ENCODE data around the gene ATG4A. TPM values are rescaled to one million over a fixed set of nuclear protein-coding genes. Genes with fewer than 3 reads are reported as not detected.

ATG4A gene
- total RNA-seq, 1 donor from 2014 or later = 10.0 TPM

DNA sequence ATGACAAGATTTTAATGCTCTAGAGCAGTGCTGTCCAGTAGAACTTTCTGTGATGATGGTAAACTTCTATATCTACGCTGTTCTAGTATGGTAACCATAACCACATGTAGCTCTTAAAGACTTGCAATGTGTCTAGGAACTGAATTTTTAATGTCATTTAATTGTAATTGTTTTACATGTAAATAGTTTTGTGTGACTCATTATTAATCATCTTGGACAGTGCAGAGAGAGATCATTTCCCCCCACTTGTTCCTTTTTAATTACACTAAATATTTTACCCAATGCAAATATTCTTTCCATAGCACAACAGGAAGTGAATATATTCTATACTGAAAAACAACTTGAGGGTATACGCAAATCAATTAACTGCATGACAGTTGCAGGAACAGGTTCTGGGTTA lies 5.8 kb downstream of the ATG4A start:
- TF ChIP-seq, protein P1, sequence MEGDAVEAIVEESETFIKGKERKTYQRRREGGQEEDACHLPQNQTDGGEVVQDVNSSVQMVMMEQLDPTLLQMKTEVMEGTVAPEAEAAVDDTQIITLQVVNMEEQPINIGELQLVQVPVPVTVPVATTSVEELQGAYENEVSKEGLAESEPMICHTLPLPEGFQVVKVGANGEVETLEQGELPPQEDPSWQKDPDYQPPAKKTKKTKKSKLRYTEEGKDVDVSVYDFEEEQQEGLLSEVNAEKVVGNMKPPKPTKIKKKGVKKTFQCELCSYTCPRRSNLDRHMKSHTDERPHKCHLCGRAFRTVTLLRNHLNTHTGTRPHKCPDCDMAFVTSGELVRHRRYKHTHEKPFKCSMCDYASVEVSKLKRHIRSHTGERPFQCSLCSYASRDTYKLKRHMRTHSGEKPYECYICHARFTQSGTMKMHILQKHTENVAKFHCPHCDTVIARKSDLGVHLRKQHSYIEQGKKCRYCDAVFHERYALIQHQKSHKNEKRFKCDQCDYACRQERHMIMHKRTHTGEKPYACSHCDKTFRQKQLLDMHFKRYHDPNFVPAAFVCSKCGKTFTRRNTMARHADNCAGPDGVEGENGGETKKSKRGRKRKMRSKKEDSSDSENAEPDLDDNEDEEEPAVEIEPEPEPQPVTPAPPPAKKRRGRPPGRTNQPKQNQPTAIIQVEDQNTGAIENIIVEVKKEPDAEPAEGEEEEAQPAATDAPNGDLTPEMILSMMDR (IDR thresholded peaks at IDR 0.05; ENCODE audit: insufficient read depth, low read length, poor library complexity, severe bottlenecking) = no peak
- H3K36me3 ChIP-seq (ENCODE audit: control insufficient read depth, insufficient read depth, low read length) = no peaks in the 10 kb centered on the region
- H3K27me3 ChIP-seq (ENCODE audit: control insufficient read depth, insufficient read depth, low read length) = no peaks in the 10 kb centered on the region
- H3K4me3 ChIP-seq (ENCODE audit: low read depth, low read length) = no peak overlapping the region
- no peak for DNase-seq (ENCODE audit: low read depth)

DNA sequence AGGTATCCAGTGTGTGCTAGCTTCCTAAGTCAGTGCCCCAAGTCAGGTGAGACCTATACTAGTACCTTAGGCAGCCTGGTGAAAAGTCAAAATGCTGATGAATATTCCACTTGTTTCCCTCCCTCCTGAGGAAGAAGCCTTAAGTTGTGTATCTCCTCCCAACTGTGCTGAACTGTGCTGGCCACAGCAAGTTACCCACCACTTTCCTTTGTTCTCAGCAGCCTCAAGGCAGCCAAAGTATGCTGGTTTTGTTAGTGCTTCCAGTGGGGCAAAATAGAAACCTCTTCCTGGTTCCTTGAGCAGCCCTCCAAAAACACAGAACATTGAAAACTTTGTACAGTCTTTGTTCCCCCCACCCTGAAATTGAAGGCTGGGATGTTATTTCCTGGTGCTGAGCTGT lies 13.9 kb downstream of the ATG4A start:
- no peak for DNase-seq (ENCODE audit: low read depth)
- no peaks in the 10 kb centered on the region for H3K27me3 ChIP-seq (ENCODE audit: control insufficient read depth, insufficient read depth, low read length)
- no peaks in the 10 kb centered on the region for H3K36me3 ChIP-seq (ENCODE audit: control insufficient read depth, insufficient read depth, low read length)
- TF ChIP-seq, protein P1 (IDR thresholded peaks at IDR 0.05; ENCODE audit: insufficient read depth, low read length, poor library complexity, severe bottlenecking) = no peak
- H3K4me3 ChIP-seq (ENCODE audit: low read depth, low read length) = no peak overlapping the region

DNA sequence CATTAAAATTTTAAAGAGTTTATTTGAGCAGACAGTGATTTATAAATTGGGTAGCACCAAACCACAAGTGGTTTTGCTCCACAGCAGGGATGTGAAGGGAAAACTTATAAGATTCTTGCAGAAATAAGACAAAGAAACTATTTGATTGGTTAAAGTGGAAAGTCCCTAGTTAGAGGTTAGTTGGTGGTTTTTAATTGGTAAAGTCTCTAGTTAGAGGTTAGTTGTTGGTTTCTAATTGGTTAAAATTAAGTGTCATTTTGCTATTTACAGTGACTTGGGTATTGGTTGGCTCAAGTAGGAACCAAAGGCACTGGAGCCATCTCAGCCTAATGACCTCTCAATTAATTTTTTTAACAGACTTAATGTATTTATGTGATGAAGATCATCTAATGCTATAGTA lies 23.0 kb downstream of the ATG4A start:
- no peak for DNase-seq (ENCODE audit: low read depth)
- TF ChIP-seq, protein P1 (IDR thresholded peaks at IDR 0.05; ENCODE audit: insufficient read depth, low read length, poor library complexity, severe bottlenecking) = no peak
- Histone ChIP-seq H3K36me3 (ENCODE audit: control insufficient read depth, insufficient read depth, low read length) (no peaks in the 10 kb centered on the region), H3K27me3 (ENCODE audit: control insufficient read depth, insufficient read depth, low read length) (no peaks in the 10 kb centered on the region), H3K4me3 (ENCODE audit: low read depth, low read length) (no peak overlapping the region)

DNA sequence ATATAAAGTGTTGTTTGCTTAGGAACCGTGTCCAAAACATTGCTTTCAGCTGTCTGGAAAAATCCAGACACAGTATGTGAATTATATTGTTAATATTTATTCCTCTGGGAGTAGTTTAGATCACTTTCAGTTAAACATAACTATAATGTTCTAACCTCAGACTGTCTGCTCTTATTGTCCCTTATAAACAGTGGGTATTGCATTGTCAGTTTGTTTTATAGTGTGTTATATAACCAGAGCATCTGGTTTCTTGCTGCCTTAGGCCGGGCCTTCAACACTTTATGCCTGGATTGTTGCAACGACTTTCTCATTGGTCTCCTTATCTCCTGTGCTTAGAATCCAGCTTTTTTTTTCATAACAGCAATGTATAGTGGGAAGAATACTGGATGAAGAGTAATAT lies 26.4 kb downstream of the ATG4A start:
- TF ChIP-seq, protein P1 (IDR thresholded peaks at IDR 0.05; ENCODE audit: insufficient read depth, low read length, poor library complexity, severe bottlenecking) = no peak
- H3K36me3 ChIP-seq (ENCODE audit: control insufficient read depth, insufficient read depth, low read length) = no peaks in the 10 kb centered on the region
- H3K4me3 ChIP-seq (ENCODE audit: low read depth, low read length) = no peak overlapping the region
- DNase-seq (ENCODE audit: low read depth) = no peak
- no peaks in the 10 kb centered on the region for H3K27me3 ChIP-seq (ENCODE audit: control insufficient read depth, insufficient read depth, low read length)

DNA sequence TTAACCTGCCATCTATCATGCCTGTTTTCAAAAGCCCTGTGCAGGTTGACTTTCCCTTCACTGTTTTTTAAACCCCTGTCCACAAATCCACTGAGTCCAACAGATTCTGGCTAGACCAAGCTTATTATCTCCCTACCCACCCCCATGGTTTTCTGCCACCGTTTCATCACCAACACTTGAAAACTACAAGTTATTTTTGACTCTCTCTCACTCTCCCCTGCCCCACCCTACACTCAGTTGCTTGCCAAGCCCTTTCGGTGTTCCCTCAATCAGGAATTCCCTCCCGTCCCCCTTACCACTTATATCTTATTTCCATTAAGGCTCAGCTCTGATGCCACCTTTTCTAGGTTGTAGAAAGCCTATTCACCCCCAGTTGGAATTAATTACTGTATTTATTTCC lies 29.7 kb downstream of the ATG4A start:
- Histone ChIP-seq H3K36me3 (ENCODE audit: control insufficient read depth, insufficient read depth, low read length) (no peaks in the 10 kb centered on the region), H3K27me3 (ENCODE audit: control insufficient read depth, insufficient read depth, low read length) (no peaks in the 10 kb centered on the region), H3K4me3 (ENCODE audit: low read depth, low read length) (no peak overlapping the region)
- TF ChIP-seq, protein P1 (IDR thresholded peaks at IDR 0.05; ENCODE audit: insufficient read depth, low read length, poor library complexity, severe bottlenecking) = no peak
- no peak for DNase-seq (ENCODE audit: low read depth)

DNA sequence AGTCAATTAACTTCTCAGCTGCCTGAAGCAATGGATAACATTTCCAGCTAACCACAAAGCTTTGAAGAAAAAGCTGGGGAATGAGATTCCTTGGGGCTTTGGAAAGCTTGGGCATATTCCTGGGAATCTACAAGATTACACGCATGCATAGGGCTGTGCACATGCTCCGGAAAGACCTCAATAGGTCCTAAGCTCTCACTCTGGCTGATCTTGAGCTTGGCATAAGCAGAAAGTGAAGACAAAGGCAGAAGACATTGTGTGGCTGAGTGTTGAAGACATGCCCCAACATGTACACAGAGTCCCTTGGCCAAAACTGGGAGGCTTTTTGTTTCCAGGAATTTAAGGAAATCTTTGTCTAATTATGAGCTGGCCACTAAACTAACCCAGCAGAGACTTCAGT lies 31.2 kb downstream of the ATG4A start:
- TF ChIP-seq, protein P1 (IDR thresholded peaks at IDR 0.05; ENCODE audit: insufficient read depth, low read length, poor library complexity, severe bottlenecking) = no peak
- H3K36me3 ChIP-seq (ENCODE audit: control insufficient read depth, insufficient read depth, low read length) = no peaks in the 10 kb centered on the region
- H3K4me3 ChIP-seq (ENCODE audit: low read depth, low read length) = no peak overlapping the region
- H3K27me3 ChIP-seq (ENCODE audit: control insufficient read depth, insufficient read depth, low read length) = no peaks in the 10 kb centered on the region
- no peak for DNase-seq (ENCODE audit: low read depth)
